ENCODE measurements around the gene USP17L13. TPM values are rescaled to one million over a fixed set of nuclear protein-coding genes. Genes with fewer than 3 reads are reported as not detected.
"Not testable (repeated sequence)": the region's sequence is repeated elsewhere in the genome, so short reads cannot be mapped to it uniquely, and the experiment has no call there.

Gene USP17L13
- total and polyA plus RNA-seq, 8 donors, result not detected

GRCh38 chr4:9262572-9262971, 37.9 kb downstream of the USP17L13 start, which contains the start of gene USP17L21:
TSS of gene USP17L21 (plus strand) at chr4:9262872. CDS start at chr4:9262872, 0 bp downstream.
- not testable (repeated sequence) for DNase-seq, ATAC-seq

GRCh38 chr4:9267319-9267718, 42.6 kb downstream of the USP17L13 start, which contains the start of gene USP17L22:
TSS of gene USP17L22 (plus strand) at chr4:9267619. CDS start at chr4:9267619, 0 bp downstream.
- H3K9me3 ChIP-seq; H3K4me1 ChIP-seq; intact Hi-C loops (cut with DNase I); ATAC-seq; DNase-seq; H3K36me3 ChIP-seq; H3K4me3 ChIP-seq; H3K27me3 ChIP-seq; H3K27ac ChIP-seq: not testable (repeated sequence)

More at GRCh38 chr4:9262572-9262971, 37.9 kb downstream of the USP17L13 start, which contains the start of gene USP17L21:
- H3K36me3 ChIP-seq; H3K9me3 ChIP-seq; intact Hi-C loops (cut with DNase I); H3K4me1 ChIP-seq; H3K27ac ChIP-seq; H3K27me3 ChIP-seq; H3K4me3 ChIP-seq: not testable (repeated sequence)

- H3K27ac ChIP-seq; H3K4me1 ChIP-seq; ATAC-seq; H3K4me3 ChIP-seq; H3K9me3 ChIP-seq; H3K27me3 ChIP-seq; intact Hi-C loops (cut with DNase I); H3K36me3 ChIP-seq: not testable (repeated sequence)
- peak in 2 of 4 donors; percentile 36 to 91 for DNase-seq
Measured at GRCh38 chr4:9271719-9272118, 47.0 kb downstream of the USP17L13 start.

Other genes starting within 250 kb of the USP17L13 start
- gene FAM90A26, start 54.5 kb upstream of the USP17L13 start, total RNA-seq, result not detected
- gene FAM90A26, start 54.5 kb upstream of the USP17L13 start, polyA plus RNA-seq (ENCODE audit: insufficient read length in 6 of 6), result under 1 TPM; 0.08 to 0.23 (median 0.14) TPM
- not detected for gene USP17L10, start 14.2 kb upstream of the USP17L13 start, total RNA-seq
- not detected for gene USP17L10, start 14.2 kb upstream of the USP17L13 start, polyA plus RNA-seq (ENCODE audit: insufficient read length in 6 of 6)
- not detected for gene USP17L11, start 9.5 kb upstream of the USP17L13 start, total RNA-seq
- gene USP17L11, start 9.5 kb upstream of the USP17L13 start, polyA plus RNA-seq (ENCODE audit: insufficient read length in 6 of 6), result not detected
- not detected for gene USP17L12, start 4.7 kb upstream of the USP17L13 start, total RNA-seq
- not detected for gene USP17L12, start 4.7 kb upstream of the USP17L13 start, polyA plus RNA-seq (ENCODE audit: insufficient read length in 6 of 6)
- gene USP17L15, start 9.5 kb downstream of the USP17L13 start, total RNA-seq, result not detected
- not detected for gene USP17L15, start 9.5 kb downstream of the USP17L13 start, polyA plus RNA-seq (ENCODE audit: insufficient read length in 6 of 6)
- not detected for gene USP17L17, start 19.0 kb downstream of the USP17L13 start, total RNA-seq
- gene USP17L17, start 19.0 kb downstream of the USP17L13 start, polyA plus RNA-seq (ENCODE audit: insufficient read length in 6 of 6), result not detected
- gene USP17L18, start 23.7 kb downstream of the USP17L13 start, total RNA-seq, result not detected
- not detected for gene USP17L18, start 23.7 kb downstream of the USP17L13 start, polyA plus RNA-seq (ENCODE audit: insufficient read length in 6 of 6)
- gene USP17L19, start 28.5 kb downstream of the USP17L13 start, total RNA-seq, result not detected
- gene USP17L19, start 28.5 kb downstream of the USP17L13 start, polyA plus RNA-seq (ENCODE audit: insufficient read length in 6 of 6), result not detected
- gene USP17L20, start 33.2 kb downstream of the USP17L13 start, total RNA-seq, result not detected
- gene USP17L20, start 33.2 kb downstream of the USP17L13 start, polyA plus RNA-seq (ENCODE audit: insufficient read length in 6 of 6), result not detected
- gene USP17L21, start 38.0 kb downstream of the USP17L13 start, total RNA-seq, result not detected
- gene USP17L21, start 38.0 kb downstream of the USP17L13 start, polyA plus RNA-seq (ENCODE audit: insufficient read length in 6 of 6), result not detected
- gene USP17L22, start 42.7 kb downstream of the USP17L13 start, total RNA-seq, result not detected
- not detected for gene USP17L22, start 42.7 kb downstream of the USP17L13 start, polyA plus RNA-seq (ENCODE audit: insufficient read length in 6 of 6)
- gene USP17L24, start 100.3 kb downstream of the USP17L13 start, total RNA-seq, result not detected
- not detected for gene USP17L24, start 100.3 kb downstream of the USP17L13 start, polyA plus RNA-seq (ENCODE audit: insufficient read length in 6 of 6)
- gene USP17L25, start 105.0 kb downstream of the USP17L13 start, total RNA-seq, result not detected
- not detected for gene USP17L25, start 105.0 kb downstream of the USP17L13 start, polyA plus RNA-seq (ENCODE audit: insufficient read length in 6 of 6)
- not detected for gene USP17L26, start 109.8 kb downstream of the USP17L13 start, total RNA-seq
- not detected for gene USP17L26, start 109.8 kb downstream of the USP17L13 start, polyA plus RNA-seq (ENCODE audit: insufficient read length in 6 of 6)
- not detected for gene USP17L5, start 114.5 kb downstream of the USP17L13 start, total RNA-seq
- not detected for gene USP17L5, start 114.5 kb downstream of the USP17L13 start, polyA plus RNA-seq (ENCODE audit: insufficient read length in 6 of 6)
- not detected for gene USP17L27, start 119.3 kb downstream of the USP17L13 start, total RNA-seq
- gene USP17L27, start 119.3 kb downstream of the USP17L13 start, polyA plus RNA-seq (ENCODE audit: insufficient read length in 6 of 6), result not detected
- gene USP17L28, start 124.0 kb downstream of the USP17L13 start, total RNA-seq, result not detected
- gene USP17L28, start 124.0 kb downstream of the USP17L13 start, polyA plus RNA-seq (ENCODE audit: insufficient read length in 6 of 6), result not detected
- not detected for gene USP17L29, start 128.7 kb downstream of the USP17L13 start, total RNA-seq
- not detected for gene USP17L29, start 128.7 kb downstream of the USP17L13 start, polyA plus RNA-seq (ENCODE audit: insufficient read length in 6 of 6)
- not detected for gene USP17L30, start 138.2 kb downstream of the USP17L13 start, total RNA-seq
- gene USP17L30, start 138.2 kb downstream of the USP17L13 start, polyA plus RNA-seq (ENCODE audit: insufficient read length in 6 of 6), result not detected
- not detected for gene DEFB131A, start 219.5 kb downstream of the USP17L13 start, total RNA-seq
- gene DEFB131A, start 219.5 kb downstream of the USP17L13 start, polyA plus RNA-seq (ENCODE audit: insufficient read length in 6 of 6), result not detected

Measured in left lung (tissue), 10 donors.